Left colon (tissue), 2 donors: ENCODE data around the gene ONECUT2. TPM values are rescaled to one million over a fixed set of nuclear protein-coding genes. Genes with fewer than 3 reads are reported as not detected.

ENCODE experiments used
- ATAC-seq: fragments of 200-7000 bp; cut with Tn5 transposase; one replicate; pipeline ENCODE4 v1.9.1; 2020; ENCODE audit warnings: mild to moderate bottlenecking, moderate library complexity
- DNase-seq, 2 donors: peaks; one replicate each; pipeline ENCODE4 v3.0.0-alpha.2; 2020
- intact Hi-C, 2 donors: fragments of 100-400 bp; cut with DNase I in 1 of 2; cut with micrococcal nuclease in 1 of 2; formaldehyde crosslinking; loops; one replicate each; pipeline versions ENCODE4 v1.11.2 to v1.14.0; 2022; cut with DNase I, micrococcal nuclease
- total RNA-seq, 2 donors: library from RNA; stranded (reverse); fragmentation: NEBNext Ultra II Directional; extraction: Animal tissue kit (Norgen Biotek cat#: 25700); gene quantifications; one replicate each; pipeline ENCODE4 v1.2.1, GENCODE V29; 2021
- donor health status: DM: no; HTN: no; CAD: no.
- donor health status: DM: yes; HTN: yes; CAD: no.

ONECUT2 gene
- total RNA-seq, 2 donors from 2014 or later, result 0.31 TPM

- intact Hi-C loops, result no loop called here
- no peak for DNase-seq
- ATAC-seq, result no peak
Measured at GRCh38 chr18:57430079-57431001, 4.8 kb upstream of the ONECUT2 start.

- intact Hi-C loops, result no loop called here
- ATAC-seq (no peak), DNase-seq (no peak)
Measured at GRCh38 chr18:57431002-57431382, 4.2 kb upstream of the ONECUT2 start.

GRCh38 chr18:57431467-57432080, 3.6 kb upstream of the ONECUT2 start:
- intact Hi-C loops, result no loop called here
- ATAC-seq (no peak), DNase-seq (no peak)

- ATAC-seq (no peak), DNase-seq (no peak)
- intact Hi-C loops, result no loop called here
Measured at GRCh38 chr18:57432140-57432539, 3.0 kb upstream of the ONECUT2 start.

GRCh38 chr18:57432751-57433400, 2.3 kb upstream of the ONECUT2 start:
- intact Hi-C loops, result no loop called here
- DNase-seq (no peak), ATAC-seq (no peak)

GRCh38 chr18:57433482-57433881, 1.7 kb upstream of the ONECUT2 start:
- intact Hi-C loops, result no loop called here
- DNase-seq, result no peak

GRCh38 chr18:57433934-57434535, 1.1 kb upstream of the ONECUT2 start:
- ATAC-seq (no peak), DNase-seq (no peak)
- intact Hi-C loops, result no loop called here

More at GRCh38 chr18:57433482-57433881, 1.7 kb upstream of the ONECUT2 start:
- ATAC-seq, result no peak

GRCh38 chr18:57435846-57436190, 644 bp downstream of the ONECUT2 start:
- ATAC-seq (no peak), DNase-seq (no peak)
- intact Hi-C loops, result no loop called here

GRCh38 chr18:57436191-57436964, 1.2 kb downstream of the ONECUT2 start:
- no peak for DNase-seq
- no peak for ATAC-seq
- intact Hi-C loops, result no loop called here

- no peak for ATAC-seq
- intact Hi-C loops, result no loop called here
- DNase-seq, result no peak
Measured at GRCh38 chr18:57436965-57437333, 1.8 kb downstream of the ONECUT2 start.

- DNase-seq (no peak), ATAC-seq (no peak)
- intact Hi-C loops, result no loop called here
Measured at GRCh38 chr18:57437402-57437765, 2.2 kb downstream of the ONECUT2 start.

GRCh38 chr18:57437766-57438671, 2.8 kb downstream of the ONECUT2 start:
- intact Hi-C loops, result no loop called here
- DNase-seq, result peak; percentile 42 to 73
- peak; percentile 70 for ATAC-seq

GRCh38 chr18:57438743-57439608, 3.8 kb downstream of the ONECUT2 start:
- intact Hi-C loops, result no loop called here
- DNase-seq, result no peak
- no peak for ATAC-seq

GRCh38 chr18:57439609-57439968, 4.4 kb downstream of the ONECUT2 start:
- intact Hi-C loops, result no loop called here
- ATAC-seq, result no peak
- DNase-seq, result no peak

GRCh38 chr18:57439985-57440330, 4.8 kb downstream of the ONECUT2 start:
- DNase-seq (no peak), ATAC-seq (no peak)
- intact Hi-C loops, result no loop called here

GRCh38 chr18:57440331-57441070, 5.3 kb downstream of the ONECUT2 start:
- intact Hi-C loops, result no loop called here
- DNase-seq (no peak), ATAC-seq (no peak)
